HG02763 (cell line): Measurements from ENCODE around the gene SYNJ2.

Experiments
- ATAC-seq: cut with Tn5 transposase; IDR thresholded peaks from one replicate; pipeline ENCODE4 v1.9.1; 2021; ENCODE audit warnings: mild to moderate bottlenecking, moderate library complexity; ENCODE audit not compliant: unreplicated experiment

The SYNJ2 gene

GRCh38 chr6:158071121-158072082 lies 89.7 kb downstream of the SYNJ2 start:
- no peak for ATAC-seq

- ATAC-seq, result no peak
Observed at GRCh38 chr6:158072083-158072721, 90.5 kb downstream of the SYNJ2 start.

- no peak for ATAC-seq
Observed at GRCh38 chr6:158073776-158074175, 92.1 kb downstream of the SYNJ2 start.

- no peak for ATAC-seq
Observed at GRCh38 chr6:158076548-158076947, 94.9 kb downstream of the SYNJ2 start.

GRCh38 chr6:158077676-158078075 lies 96.0 kb downstream of the SYNJ2 start:
- ATAC-seq, result no peak

- ATAC-seq, result no peak
Observed at GRCh38 chr6:158078320-158078719, 96.7 kb downstream of the SYNJ2 start.

- no peak for ATAC-seq
Observed at GRCh38 chr6:158080849-158081656, 99.4 kb downstream of the SYNJ2 start.

GRCh38 chr6:158081657-158081935 lies 99.9 kb downstream of the SYNJ2 start:
- ATAC-seq, result no peak

- ATAC-seq, result no peak
Observed at GRCh38 chr6:158083455-158084325, 102.0 kb downstream of the SYNJ2 start.

GRCh38 chr6:158085261-158086053 lies 103.8 kb downstream of the SYNJ2 start:
- no peak for ATAC-seq

GRCh38 chr6:158086054-158086503 lies 104.4 kb downstream of the SYNJ2 start:
- no peak for ATAC-seq

GRCh38 chr6:158086504-158087223 lies 105.0 kb downstream of the SYNJ2 start:
- ATAC-seq, result no peak

- ATAC-seq, result no peak
Observed at GRCh38 chr6:158087224-158087867, 105.7 kb downstream of the SYNJ2 start.

- no peak for ATAC-seq
Observed at GRCh38 chr6:158092806-158093205, 111.1 kb downstream of the SYNJ2 start.

- no peak for ATAC-seq
Observed at GRCh38 chr6:158095031-158095430, 113.4 kb downstream of the SYNJ2 start.

GRCh38 chr6:158095671-158096070 lies 114.0 kb downstream of the SYNJ2 start:
- ATAC-seq, result no peak

GRCh38 chr6:158103228-158103627 lies 121.6 kb downstream of the SYNJ2 start:
- no peak for ATAC-seq

GRCh38 chr6:158104696-158105095 lies 123.0 kb downstream of the SYNJ2 start:
- no peak for ATAC-seq

- ATAC-seq, result no peak
Observed at GRCh38 chr6:158109748-158110147, 128.1 kb downstream of the SYNJ2 start.
